SK-N-SH treated with all-trans-retinoic acid at 6 μM for 48 hours (cell line): ENCODE measurements around the gene MIDN.

Experiments
- ARNTL ChIP-seq: fragments of 450-650 bp; formaldehyde crosslinking; IDR thresholded peaks from 2 replicates; pipeline ENCODE4 v1.5.0; 2020; ENCODE audit warnings: low read depth, mild to moderate bottlenecking, moderate library complexity, borderline replicate concordance
- OSR1 ChIP-seq: fragments of 250-450 bp; sonication (Bioruptor Pico); IDR thresholded peaks from 2 replicates; pipeline ENCODE4 v1.8.0; 2022; ENCODE audit warnings: moderate library complexity, mild to moderate bottlenecking, inconsistent platforms
- ZC3H10 ChIP-seq: fragments of 250-450 bp; sonication (Bioruptor Pico); IDR thresholded peaks from 2 replicates; pipeline ENCODE4 v1.5.1; 2021; ENCODE audit warnings: mild to moderate bottlenecking, moderate library complexity
- TF ChIP-seq, protein P1 (sequence below): fragments of 250-450 bp; sonication (Bioruptor Pico); IDR thresholded peaks from 2 replicates; pipeline ENCODE4 v1.8.0; 2020; ENCODE audit warnings: mild to moderate bottlenecking, moderate library complexity, borderline replicate concordance

DNA sequence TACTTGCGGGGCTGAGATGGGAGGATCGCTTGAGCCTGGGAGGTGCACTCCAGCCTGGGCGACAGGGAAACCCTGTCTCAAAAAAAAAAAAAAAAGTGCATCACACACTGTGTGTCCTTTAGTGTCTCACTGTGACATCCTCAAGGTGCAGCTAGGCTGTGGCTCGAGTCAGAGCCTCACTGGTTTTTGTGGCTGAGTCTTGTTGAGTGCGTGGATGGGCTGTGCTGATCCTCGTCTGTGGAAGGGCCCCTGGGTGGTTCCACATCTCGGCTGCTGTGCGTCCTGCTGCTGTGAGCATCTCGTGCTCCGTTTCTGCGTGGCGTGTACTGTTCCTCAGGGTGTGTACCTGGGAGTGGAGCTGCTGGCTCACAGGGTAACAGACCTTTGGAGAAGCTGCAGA lies 31.6 kb upstream of the MIDN start:
- TF ChIP-seq, protein P1, sequence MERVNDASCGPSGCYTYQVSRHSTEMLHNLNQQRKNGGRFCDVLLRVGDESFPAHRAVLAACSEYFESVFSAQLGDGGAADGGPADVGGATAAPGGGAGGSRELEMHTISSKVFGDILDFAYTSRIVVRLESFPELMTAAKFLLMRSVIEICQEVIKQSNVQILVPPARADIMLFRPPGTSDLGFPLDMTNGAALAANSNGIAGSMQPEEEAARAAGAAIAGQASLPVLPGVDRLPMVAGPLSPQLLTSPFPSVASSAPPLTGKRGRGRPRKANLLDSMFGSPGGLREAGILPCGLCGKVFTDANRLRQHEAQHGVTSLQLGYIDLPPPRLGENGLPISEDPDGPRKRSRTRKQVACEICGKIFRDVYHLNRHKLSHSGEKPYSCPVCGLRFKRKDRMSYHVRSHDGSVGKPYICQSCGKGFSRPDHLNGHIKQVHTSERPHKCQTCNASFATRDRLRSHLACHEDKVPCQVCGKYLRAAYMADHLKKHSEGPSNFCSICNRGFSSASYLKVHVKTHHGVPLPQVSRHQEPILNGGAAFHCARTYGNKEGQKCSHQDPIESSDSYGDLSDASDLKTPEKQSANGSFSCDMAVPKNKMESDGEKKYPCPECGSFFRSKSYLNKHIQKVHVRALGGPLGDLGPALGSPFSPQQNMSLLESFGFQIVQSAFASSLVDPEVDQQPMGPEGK (CRISPR knock-in tag), result no peak
- no peak for TF ChIP-seq ARNTL (CRISPR knock-in tag)
- no peak for TF ChIP-seq OSR1
- no peak for TF ChIP-seq ZC3H10 (CRISPR knock-in tag)
